OCI-LY7 (cell line): Measurements from ENCODE around the gene RD3L.

ENCODE experiments used
- EZH2phosphoT487 ChIP-seq: fragments of 200-600 bp; sonication (generic); IDR thresholded peaks from 2 replicates; pipeline ENCODE4 v1.6.1; 2018; ENCODE audit warnings: low read depth, borderline replicate concordance, mild to moderate bottlenecking, mixed run types, antibody characterized with exemption, low read length, moderate library complexity, mixed read lengths
- TF ChIP-seq, protein P1 (sequence below): fragments of 200-600 bp; sonication (generic); conservative IDR thresholded peaks from 2 replicates; pipeline ENCODE4 v1.5.1; 2014; ENCODE audit warnings: mild to moderate bottlenecking, antibody characterized with exemption, low read length, moderate library complexity, mixed read lengths

DNA sequence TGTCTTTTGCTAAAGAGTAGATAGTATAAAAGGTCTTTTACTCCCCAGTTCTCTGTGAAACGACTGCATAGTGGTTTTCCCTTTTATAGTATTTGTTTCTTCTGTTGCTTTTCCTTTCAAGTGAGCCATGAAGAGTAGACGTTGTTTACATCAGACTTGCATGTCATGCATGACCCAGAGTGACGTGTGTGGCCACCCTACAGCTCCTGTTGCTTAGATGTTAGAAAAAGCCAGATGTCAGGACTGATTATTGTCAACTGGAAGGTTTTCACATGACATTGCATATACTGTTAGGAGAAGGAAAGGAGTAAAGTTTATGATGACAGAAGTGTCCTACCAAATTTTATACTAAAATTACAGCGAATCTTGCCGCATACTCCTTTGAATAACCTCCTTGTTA, 1.3 kb upstream of the RD3L start:
- TF ChIP-seq, protein P1, sequence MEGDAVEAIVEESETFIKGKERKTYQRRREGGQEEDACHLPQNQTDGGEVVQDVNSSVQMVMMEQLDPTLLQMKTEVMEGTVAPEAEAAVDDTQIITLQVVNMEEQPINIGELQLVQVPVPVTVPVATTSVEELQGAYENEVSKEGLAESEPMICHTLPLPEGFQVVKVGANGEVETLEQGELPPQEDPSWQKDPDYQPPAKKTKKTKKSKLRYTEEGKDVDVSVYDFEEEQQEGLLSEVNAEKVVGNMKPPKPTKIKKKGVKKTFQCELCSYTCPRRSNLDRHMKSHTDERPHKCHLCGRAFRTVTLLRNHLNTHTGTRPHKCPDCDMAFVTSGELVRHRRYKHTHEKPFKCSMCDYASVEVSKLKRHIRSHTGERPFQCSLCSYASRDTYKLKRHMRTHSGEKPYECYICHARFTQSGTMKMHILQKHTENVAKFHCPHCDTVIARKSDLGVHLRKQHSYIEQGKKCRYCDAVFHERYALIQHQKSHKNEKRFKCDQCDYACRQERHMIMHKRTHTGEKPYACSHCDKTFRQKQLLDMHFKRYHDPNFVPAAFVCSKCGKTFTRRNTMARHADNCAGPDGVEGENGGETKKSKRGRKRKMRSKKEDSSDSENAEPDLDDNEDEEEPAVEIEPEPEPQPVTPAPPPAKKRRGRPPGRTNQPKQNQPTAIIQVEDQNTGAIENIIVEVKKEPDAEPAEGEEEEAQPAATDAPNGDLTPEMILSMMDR: no peak
- TF ChIP-seq EZH2phosphoT487: no peak
